HT1080 (cell line): ENCODE data around the gene CIC. TPM values are rescaled to one million over a fixed set of nuclear protein-coding genes. Genes with fewer than 3 reads are reported as not detected.

ENCODE experiments used
- DNase-seq: peaks from one replicate; pipeline ENCODE4 v3.0.0-alpha.2; 2015; ENCODE audit warnings: low read depth
- total RNA-seq: library from RNA; depleted of rRNA; stranded (reverse); fragments of >200 nt; shearing (Covaris generic); gene quantifications from 2 replicates; pipeline ENCODE4 v1.2.3, GENCODE V29; 2014

The CIC gene
- total RNA-seq, 1 experiment from 2014 or later, result 22.6 TPM

- no peak for DNase-seq
Measured at GRCh38 chr19:42287017-42287826, 18.2 kb downstream of the CIC start.

- DNase-seq, result no peak
Measured at GRCh38 chr19:42287827-42288107, 18.7 kb downstream of the CIC start.

DNA sequence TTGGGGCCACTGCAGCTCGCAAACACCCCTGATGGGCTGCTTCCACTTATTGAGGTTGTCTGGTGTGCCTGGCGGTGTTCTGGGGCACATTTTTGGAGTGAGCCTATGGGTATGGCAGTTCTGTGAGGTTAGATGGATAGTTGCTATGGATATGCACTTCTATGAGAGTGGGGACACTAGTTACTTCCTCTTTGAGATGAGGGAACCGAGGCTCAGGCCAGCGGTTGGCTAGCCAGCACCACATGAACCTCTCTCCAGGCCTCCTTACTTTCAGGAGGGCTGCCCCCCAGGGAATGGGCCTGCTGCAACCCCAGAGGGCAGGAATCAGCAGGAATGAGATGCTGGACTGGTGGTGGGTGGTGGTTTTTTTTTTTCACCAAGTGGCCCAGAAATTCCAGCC lies 19.3 kb downstream of the CIC start:
- DNase-seq, result no peak

DNA sequence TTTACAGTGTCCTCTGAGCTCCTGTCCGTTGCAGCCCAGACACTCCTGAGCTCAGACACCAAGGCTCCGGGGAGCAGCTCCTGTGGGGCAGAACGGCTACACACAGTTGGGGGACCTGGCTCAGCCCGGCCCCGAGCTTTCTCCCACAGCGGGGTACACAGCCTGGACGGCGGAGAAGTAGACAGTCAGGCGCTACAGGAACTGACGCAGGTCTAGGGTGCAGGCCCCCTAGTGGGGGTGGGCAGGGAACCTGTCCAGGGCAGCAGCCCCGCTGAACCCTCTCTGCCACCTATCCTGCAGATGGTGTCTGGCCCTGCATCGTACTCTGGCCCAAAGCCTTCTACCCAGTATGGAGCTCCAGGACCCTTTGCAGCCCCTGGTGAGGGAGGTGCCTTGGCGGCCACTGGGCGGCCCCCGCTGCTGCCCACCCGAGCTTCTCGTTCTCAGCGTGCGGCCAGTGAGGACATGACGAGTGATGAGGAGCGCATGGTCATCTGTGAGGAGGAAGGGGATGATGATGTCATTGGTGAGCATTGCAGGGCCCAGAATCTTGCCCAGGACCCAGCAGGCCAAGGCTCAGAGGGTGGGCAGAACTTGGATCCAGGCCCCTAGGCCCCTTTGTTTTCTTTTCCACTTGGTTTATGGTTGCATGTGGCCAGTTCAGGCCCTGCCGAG lies 20.0 kb downstream of the CIC start:
- DNase-seq, result no peak

DNA sequence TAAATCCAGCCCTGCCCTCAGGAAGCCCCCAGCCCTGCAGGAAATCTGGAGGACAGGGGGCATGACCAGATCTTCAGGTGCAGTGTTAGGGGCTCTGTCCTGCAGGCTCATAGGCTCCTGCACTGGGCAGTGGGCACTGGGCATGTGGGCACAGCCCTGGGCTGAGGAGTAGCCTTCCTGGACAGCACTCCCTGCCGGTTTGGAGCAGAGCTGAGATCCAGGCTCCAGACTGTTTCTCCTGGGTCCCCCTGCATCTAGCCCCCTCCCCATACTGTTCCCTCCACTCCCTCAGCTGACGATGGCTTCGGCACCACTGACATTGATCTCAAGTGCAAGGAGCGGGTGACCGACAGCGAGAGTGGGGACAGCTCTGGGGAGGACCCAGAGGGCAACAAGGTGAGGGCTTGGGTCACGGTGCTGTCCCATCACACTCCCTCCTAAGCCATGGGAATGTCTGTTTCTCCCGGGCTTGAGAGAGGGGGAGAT lies 20.5 kb downstream of the CIC start:
- DNase-seq, result no peak

DNA sequence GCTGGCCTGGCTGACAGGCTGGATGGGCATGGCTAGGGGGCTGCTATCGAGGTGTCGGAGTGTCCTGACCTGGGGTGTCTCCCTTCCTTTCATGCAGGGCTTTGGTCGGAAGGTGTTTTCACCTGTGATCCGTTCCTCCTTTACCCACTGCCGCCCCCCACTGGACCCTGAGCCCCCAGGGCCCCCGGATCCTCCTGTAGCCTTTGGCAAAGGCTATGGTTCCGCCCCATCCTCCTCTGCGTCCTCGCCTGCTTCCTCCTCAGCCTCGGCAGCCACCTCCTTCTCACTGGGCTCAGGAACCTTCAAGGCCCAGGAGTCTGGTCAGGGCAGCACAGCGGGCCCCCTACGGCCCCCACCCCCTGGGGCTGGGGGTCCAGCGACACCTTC lies 21.1 kb downstream of the CIC start:
- no peak for DNase-seq

DNA sequence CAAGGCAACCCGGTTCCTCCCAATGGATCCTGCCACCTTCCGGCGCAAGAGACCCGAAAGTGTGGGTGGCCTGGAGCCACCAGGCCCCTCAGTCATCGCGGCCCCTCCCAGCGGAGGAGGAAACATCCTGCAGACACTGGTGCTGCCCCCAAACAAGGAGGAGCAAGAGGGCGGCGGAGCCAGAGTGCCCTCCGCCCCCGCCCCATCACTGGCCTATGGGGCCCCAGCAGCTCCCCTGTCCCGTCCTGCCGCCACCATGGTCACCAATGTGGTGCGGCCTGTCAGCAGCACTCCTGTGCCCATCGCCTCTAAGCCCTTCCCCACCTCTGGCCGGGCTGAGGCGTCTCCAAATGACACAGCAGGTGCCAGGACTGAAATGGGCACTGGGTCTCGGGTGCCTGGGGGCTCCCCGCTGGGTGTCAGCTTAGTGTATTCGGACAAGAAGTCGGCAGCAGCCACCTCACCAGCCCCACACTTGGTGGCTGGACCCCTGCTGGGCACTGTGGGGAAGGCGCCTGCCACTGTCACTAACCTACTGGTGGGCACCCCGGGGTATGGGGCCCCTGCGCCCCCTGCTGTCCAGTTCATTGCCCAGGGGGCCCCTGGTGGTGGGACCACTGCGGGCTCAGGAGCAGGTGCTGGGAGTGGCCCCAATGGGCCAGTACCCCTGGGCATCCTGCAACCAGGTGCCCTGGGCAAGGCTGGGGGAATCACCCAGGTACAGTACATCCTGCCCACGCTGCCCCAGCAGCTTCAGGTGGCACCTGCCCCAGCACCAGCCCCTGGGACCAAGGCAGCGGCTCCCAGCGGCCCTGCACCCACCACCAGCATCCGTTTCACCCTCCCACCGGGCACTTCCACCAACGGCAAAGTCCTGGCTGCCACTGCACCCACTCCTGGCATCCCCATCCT lies 21.7 kb downstream of the CIC start:
- peak; percentile 44 for DNase-seq

DNA sequence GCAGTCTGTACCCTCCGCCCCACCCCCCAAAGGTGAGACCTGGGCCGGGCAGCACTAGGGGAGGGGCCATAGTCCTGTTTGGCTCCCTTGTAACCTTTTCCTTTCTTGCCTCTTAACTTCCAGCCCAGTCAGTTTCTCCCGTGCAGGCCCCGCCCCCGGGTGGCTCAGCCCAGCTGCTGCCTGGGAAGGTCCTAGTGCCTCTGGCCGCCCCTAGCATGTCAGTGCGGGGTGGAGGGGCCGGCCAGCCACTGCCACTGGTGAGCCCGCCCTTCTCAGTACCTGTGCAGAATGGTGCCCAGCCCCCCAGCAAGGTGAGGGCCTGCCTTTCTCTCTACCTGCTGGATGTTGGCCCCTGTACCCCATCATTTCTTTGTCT lies 22.4 kb downstream of the CIC start:
- DNase-seq, result no peak

DNA sequence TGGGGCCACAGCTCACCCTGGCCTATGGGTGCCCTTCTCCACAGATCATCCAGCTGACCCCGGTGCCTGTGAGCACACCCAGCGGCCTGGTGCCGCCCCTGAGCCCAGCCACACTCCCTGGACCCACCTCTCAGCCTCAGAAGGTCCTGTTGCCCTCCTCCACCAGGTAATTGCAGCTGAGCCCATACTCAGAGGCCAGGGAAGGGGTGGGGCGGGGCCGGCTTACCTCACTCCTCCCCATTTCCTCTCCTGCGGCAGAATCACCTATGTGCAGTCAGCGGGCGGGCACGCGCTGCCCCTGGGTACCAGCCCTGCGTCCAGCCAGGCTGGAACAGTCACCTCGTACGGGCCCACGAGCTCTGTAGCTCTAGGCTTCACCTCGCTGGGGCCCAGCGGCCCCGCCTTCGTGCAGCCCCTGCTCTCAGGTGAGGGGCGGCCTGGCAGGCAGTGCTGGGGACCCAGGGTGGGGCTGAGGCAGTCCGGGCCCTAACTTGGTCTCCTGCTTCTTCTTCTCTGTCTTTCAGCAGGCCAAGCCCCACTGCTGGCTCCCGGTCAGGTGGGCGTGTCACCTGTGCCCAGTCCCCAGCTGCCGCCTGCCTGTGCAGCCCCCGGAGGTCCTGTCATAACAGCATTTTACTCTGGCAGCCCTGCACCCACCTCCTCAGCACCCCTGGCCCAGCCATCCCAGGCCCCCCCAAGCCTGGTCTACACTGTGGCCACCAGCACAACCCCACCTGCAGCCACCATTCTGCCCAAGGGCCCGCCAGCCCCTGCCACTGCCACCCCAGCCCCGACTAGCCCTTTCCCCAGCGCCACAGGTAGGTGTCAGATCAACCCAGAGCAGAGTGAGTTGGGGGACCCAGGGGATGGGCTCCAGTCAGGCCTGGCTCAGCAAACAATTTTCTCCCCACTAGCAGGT lies 23.2 kb downstream of the CIC start:
- DNase-seq, result no peak

DNA sequence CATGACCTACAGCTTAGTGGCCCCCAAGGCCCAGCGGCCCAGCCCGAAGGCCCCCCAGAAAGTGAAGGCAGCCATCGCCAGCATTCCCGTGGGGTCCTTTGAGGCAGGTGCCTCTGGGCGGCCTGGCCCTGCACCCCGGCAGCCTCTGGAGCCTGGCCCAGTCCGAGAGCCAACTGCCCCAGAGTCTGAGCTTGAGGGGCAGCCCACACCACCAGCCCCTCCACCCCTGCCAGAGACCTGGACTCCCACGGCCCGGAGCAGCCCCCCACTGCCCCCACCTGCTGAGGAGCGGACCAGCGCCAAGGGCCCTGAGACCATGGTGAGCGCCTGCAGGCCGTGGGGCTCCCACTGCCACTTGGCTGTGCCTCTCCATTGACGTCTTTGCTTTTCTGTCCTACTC lies 23.9 kb downstream of the CIC start:
- no peak for DNase-seq

GRCh38 chr19:42293540-42293939 lies 24.5 kb downstream of the CIC start:
- DNase-seq, result no peak

DNA sequence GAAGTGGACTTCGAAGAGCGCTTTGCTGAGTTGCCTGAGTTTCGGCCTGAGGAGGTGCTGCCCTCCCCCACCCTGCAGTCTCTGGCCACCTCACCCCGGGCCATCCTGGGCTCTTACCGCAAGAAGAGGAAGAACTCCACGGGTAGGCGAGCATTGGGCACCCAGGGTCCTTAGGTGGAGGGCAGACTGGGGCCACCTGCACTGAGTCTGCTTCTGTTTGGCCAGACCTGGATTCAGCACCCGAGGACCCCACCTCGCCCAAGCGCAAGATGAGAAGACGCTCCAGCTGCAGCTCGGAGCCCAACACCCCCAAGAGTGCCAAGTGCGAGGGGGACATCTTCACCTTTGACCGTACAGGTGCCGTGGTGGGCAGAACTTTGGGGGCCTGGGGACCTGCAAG lies 24.9 kb downstream of the CIC start:
- DNase-seq, result no peak

GRCh38 chr19:42294471-42295137 lies 25.6 kb downstream of the CIC start:
- no peak for DNase-seq

- no peak for DNase-seq
Measured at GRCh38 chr19:42295342-42295741, 26.3 kb downstream of the CIC start.

DNA sequence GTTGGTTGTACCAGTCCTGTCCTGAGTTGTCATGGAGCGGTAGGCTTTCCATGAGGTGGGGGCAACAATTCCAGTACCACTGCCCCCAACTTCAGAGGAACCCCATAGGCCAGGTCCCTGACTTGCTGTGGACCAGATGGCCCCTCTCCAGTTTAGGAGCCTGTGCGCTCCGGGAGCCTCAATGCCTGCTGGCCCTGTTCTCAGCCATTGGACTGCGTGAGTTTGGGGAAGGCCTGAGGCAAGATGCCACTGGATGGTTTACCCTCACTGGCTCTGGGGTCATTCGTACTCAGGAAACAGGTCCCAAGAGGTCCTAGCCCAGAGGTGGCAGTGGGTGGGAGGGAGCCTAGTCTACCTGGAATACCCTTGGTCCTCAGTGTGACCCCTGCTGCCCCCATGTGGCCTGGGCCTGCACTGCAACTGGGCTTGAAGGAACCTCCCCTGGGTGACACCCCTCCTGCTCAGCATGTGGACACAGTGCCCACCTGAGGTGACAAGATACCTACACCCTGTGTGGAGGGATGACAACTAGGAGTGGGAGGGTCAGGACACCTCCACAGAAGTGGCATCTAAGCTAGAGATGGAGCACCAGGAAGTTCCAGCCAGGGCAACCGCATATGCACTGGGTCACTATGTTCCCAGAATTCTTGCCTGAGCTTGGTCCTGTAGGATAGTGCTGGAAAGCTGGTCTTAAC lies 26.9 kb downstream of the CIC start:
- DNase-seq, result peak; percentile 60

DNA sequence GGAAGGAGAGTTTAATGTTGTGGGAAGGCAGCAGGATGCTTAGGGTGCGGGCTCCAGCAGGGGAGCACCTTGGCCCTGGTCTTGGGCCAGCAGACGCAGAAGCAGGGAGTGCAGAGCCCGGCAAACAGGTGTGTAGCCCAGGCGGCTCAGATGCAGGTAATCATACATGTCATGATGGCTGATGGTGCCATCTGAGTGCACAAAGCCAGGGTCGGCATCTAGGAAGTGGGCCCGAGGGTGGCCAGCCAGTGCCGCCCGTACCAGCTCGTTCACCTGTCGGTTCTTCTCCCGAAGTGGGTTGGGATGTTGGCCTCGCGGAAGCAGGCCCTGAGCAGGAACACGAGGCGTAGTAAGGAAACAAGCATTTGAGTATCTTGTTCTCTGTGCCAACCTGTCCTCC lies 28.0 kb downstream of the CIC start:
- DNase-seq, result no peak

DNA sequence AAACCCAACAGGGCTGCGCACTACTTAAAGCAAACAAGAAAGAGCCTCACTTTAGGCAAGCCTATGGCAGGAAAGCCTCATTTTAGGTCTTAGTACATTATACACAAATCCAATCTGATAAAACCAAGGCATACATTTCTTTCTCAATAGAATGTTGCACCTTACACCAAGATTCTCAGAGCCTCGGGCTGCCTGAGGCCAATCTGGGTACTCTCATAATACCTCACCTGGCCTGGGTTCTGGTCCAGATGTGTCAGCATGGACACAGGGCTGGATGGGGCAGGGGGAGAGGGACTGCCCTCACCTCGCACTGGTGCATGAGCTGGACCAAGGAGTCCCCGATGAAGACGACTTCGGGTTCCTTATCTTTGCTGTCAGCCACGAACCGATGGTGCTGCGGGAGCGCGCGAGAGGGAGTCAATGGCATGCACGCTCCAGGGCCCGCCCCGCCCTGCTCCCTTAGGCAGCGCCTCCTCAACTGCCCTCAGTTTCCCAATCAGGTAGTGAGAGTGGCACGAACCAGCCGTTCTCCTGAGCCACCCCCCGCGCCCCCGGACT lies 32.7 kb downstream of the CIC start, which contains the start of gene PRR19:
PRR19 (plus strand) TSS at position 487 of the 558 bp plus-strand sequence. CDS start 7,453 bp downstream, outside the sequence.
- no peak for DNase-seq

- no peak for DNase-seq
Measured at GRCh38 chr19:42303101-42303464, 34.0 kb downstream of the CIC start.

GRCh38 chr19:42303876-42304275 lies 34.8 kb downstream of the CIC start:
- DNase-seq, result no peak
